Stimulated activated CD4-positive, alpha-beta T cell treated with anti-CD3 and anti-CD28 coated beads, Interleukin-4, amount 100 ng/mL, for 24 hours (primary cell): ENCODE data around the gene DNAH10.
A peak's percentile ranks its signal among the peaks of the same experiment; 100 is the strongest.

Source experiments
- DNase-seq: peaks from one replicate; pipeline ENCODE4 v3.0.0-alpha.2; 2020

The DNAH10 gene

GRCh38 chr12:123761841-123762714 lies at the start of gene DNAH10:
TSS of gene DNAH10 (plus strand) at chr12:123762301. CDS start at chr12:123762337, 36 bp downstream.
- DNase-seq: peak; percentile 37

GRCh38 chr12:123712780-123713319 lies 49.3 kb upstream of the DNAH10 start:
- no peak for DNase-seq

DNA sequence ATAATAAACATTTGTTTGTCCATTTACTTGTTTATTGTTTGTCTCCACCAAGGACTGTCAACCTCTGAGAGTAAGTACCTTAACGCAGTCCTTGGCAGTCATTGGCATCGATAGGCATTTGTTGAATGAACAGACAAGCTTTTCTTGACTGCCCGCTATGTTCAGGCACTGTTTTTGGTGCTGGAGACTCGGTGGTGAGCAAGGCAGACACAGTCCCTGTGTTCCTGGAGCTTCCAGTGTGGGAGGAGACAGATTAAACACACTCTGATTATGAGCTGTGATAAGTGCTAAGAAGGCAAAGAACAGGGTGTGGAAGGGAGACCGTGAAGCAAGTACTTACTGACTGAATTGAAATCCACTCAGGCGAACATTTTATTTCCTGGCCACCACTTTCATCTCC lies 48.7 kb upstream of the DNAH10 start:
- DNase-seq: peak; percentile 23

DNA sequence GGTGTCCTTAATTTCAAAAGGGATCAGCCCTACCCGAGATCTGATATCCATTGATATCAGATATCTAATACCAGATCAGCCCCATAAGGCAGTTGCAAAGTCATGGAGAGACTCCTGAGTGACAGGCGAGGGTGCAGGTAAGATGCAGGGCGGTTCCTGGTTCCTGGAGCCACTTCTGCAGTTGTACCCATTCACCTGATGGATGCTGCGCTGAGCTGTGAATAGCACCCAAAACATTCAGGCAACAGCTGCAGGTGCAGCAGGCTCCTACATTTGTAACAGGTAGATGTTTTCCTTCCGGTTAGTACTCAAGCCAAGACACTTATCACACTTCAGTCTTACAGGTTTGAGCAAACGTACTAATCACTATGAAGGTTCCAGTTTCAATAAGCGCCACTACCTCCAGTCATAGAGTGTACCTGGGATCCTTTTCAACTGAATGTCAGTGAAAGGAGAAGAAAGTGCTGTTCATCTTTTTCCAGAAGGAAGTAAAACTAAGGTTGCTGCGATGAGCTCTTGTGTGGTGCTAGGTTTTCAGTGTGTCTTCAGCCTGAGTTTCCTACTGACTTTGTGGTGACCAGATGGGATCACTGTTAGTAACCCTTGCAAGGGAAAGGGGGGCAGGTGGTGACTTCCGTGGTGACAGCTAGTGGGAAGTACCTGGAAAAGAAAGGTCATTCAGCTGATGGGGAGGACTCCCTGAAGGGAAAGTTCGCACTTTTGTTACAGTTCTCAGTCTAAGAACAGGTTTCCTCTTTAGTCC lies 48.1 kb upstream of the DNAH10 start:
- peak; percentile 62 for DNase-seq

- DNase-seq: no peak
Measured at GRCh38 chr12:123715195-123715594, 46.9 kb upstream of the DNAH10 start.

DNA sequence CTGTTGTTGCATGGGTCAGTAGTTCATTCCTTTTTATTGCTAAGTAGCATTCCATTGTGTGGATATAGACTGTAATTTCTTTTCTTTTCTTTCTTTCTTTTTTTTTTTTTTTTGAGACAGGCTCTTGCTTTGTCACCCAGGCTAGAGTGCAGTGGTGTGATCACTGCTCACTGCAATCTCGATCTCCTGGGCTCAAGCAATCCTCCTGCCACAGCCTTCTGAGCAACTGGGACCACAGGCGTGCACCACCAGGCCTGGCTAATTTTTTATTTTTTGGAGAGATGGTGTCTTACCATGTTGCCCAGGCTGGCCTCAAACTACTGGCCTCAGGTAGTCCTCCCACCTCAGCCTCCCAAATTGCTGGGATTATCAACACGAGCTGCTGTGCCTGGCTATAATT lies 44.8 kb upstream of the DNAH10 start:
- DNase-seq: no peak

DNA sequence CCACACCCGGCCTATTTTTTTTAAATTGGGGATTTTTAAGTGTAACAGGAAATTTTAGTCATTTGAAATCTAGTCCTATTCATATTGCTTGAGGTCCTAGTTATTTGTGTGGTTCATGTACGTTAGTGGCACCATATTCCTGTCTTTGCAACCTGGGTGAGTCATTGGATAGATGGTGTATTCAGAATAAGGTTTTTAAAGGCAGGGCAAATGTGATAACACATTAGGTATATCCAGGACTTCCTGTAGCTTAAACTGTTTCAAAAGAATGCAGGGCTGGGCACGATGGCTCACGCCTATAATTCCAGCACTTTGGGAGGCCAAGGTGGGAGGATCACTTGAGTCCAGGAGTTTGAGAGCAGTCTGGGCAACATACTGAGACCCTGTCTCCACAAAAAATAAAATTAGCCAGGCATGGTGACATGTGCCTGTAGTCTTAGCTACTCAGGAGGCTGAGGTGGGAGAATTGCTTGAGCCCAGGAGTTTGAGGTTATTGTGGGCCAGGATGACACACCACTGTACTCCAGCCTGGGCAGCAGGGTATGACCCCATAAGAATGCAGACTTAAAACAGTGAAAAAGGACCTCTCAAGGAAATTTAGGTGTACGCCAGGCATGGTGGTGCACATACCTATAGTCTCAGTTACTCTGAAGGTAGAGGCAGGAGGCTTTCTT lies 41.8 kb upstream of the DNAH10 start:
- no peak for DNase-seq

GRCh38 chr12:123721245-123721644 lies 40.9 kb upstream of the DNAH10 start:
- no peak for DNase-seq

- no peak for DNase-seq
Measured at GRCh38 chr12:123723011-123723410, 39.1 kb upstream of the DNAH10 start.

GRCh38 chr12:123723765-123724164 lies 38.3 kb upstream of the DNAH10 start:
- DNase-seq: no peak

DNA sequence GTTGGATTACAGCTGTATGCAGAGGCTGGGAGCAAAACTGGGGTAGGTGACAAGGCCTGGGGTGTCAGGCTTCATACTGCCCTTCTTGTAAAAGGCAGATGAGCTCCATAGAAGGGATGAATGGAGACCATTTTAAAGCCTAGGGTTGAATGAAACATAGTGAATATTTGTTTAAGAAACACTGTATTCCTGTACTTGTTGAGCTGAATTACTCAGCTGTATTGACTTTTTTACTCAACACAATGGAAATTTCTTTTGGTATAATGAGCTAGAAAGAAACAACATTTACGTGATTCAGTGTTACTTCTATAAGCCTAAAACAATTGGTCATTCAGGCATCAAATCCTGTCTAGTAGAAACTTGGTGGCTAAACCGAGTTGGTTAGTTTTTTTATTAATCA lies 35.9 kb upstream of the DNAH10 start:
- DNase-seq: no peak

DNA sequence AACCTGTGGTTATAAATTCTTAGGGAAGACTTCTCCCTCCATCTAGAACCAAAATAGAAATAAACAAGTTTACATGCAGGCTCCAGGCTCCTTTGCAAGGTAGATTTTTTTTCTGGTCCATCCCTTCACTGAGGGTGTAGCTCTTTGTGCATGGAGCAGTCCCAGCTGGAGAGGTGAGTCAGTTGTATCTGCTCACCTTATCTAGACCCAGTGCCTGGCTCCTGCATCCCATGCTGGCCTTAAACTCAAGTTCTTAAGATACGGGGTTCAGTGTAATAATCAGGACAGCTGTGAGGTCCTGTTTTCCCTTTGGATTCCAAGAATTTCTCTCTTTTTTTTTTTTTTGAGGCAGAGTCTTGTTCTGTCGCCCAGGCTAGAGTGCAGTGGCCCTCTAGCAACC lies 35.1 kb upstream of the DNAH10 start:
- DNase-seq: no peak

GRCh38 chr12:123727878-123728277 lies 34.2 kb upstream of the DNAH10 start:
- no peak for DNase-seq

- no peak for DNase-seq
Measured at GRCh38 chr12:123731596-123731995, 30.5 kb upstream of the DNAH10 start.

- no peak for DNase-seq
Measured at GRCh38 chr12:123732251-123732650, 29.9 kb upstream of the DNAH10 start.

- DNase-seq: no peak
Measured at GRCh38 chr12:123733229-123733628, 28.9 kb upstream of the DNAH10 start.

- no peak for DNase-seq
Measured at GRCh38 chr12:123734268-123734667, 27.8 kb upstream of the DNAH10 start.

DNA sequence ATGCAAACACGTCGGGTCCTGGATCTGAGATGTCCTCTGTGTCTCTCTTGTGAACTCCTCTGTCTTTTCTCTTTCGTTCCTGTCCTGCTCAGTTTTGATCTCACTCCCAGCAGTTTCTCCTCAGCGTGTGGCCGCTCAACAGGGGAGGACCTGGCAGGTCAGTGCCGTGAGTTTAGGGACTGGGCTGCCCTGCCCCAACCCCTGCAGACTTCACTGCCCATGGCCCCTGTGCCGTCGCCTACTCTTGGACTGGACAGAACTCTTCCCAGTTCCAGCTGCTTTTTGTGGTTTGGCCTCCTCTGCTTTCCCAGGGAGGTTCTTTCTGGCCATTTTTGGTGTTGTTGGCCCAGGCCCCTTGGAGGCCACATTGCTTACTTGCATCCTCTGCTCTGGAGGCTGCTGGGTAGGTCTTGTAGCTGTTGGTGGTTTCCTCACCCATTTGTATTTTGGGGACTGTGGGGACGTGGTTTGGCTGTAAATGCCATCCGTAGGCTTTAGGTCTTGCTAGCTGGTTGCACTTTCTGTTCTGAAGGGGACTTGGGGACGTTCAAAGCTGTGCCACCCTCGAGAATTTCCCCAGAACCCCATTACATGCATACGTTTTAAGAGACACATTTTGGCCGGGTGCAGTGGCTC lies 20.0 kb upstream of the DNAH10 start:
- DNase-seq: no peak

DNA sequence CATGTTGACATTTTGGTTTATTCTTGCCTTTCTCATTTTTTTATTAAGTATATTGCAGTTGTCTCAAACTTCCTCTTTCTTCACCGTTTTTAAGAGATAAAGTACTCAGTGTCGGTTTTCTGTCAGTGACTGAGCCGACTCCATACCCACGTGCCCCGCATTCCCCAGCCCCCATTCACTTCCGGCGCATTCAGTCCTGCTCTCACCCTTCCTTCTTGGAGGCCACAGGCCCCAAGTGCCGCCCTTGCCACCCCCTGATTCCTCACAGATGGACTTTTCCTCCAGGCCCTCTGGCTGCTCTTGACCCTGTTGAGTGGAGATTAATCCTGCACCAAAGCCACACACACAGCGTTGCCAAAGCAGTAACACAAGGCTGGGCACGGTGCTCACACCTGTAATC lies 19.1 kb upstream of the DNAH10 start:
- no peak for DNase-seq

DNA sequence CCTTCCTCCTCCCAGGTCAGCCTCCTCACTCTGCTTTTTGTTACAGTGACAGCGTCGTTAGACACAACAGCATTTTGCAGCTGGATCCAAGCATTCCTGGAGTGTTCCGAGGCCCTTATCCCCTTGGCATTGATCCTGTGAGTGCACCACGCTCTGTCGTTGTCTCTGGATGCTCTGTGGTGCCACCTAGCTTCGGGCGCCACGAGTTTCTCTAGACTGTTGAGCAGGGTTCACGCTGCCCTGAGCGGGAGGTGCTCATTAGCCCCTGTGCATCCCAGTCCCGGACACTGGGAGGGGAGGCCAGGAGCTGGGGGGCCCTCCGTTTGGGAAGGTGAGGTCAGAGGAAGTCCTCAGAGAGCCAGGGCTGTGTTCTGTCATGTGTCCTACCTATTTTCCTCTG lies 17.3 kb upstream of the DNAH10 start:
- no peak for DNase-seq

GRCh38 chr12:123747309-123747708 lies 14.8 kb upstream of the DNAH10 start:
- no peak for DNase-seq

GRCh38 chr12:123748161-123748560 lies 13.9 kb upstream of the DNAH10 start:
- DNase-seq: no peak

- no peak for DNase-seq
Measured at GRCh38 chr12:123748661-123749060, 13.4 kb upstream of the DNAH10 start.
